K562 (cell line): Measurements from ENCODE around the gene SOX12. TPM values are rescaled to one million over a fixed set of nuclear protein-coding genes. Genes with fewer than 3 reads are reported as not detected.

Experiments used
- ATAC-seq: fragments of 200-7000 bp; cut with Tn5 transposase; 3 replicates; pipeline ENCODE4 v1.9.1; 2020; ENCODE audit warnings: moderate library complexity
- BruUV-seq: library from RNA; stranded (reverse); fragments of 400-500 nt; replicated peaks from 2 replicates; lab custom pipeline; 2021; lab: Mats Ljungman, UMichigan
- CTCF ChIA-PET: fragments of 300-600 bp; formaldehyde crosslinking; extraction: SDS; loops from one replicate; lab custom pipeline; 2021; ENCODE audit warnings: low intra/inter-chr PET ratio; lab: Yijun Ruan, JAX
- POLR2A ChIA-PET: fragments of 300-600, 350-650 bp; sonication (Branson Sonifier 250); formaldehyde crosslinking; extraction: SDS; loops from one replicate; lab custom pipeline; 2021; ENCODE audit warnings: antibody characterized with exemption, inconsistent platforms; lab: Yijun Ruan, JAX
- DNase-seq, 4 experiments: peaks; one replicate each; pipeline versions ENCODE4 v3.0.0 to v3.0.0-alpha.2; 2011 to 2018; ENCODE audit warnings: low spot score in 3 of 4, mixed read lengths in 3 of 4; ENCODE audit errors: extremely low read depth in 1 of 4
- FAIRE-seq: peaks from 2 replicates; lab custom pipeline; 2011; peaks lifted over from hg19 to GRCh38; lab: Jason Lieb, UNC
- H2AFZ ChIP-seq: 2 replicates; pipeline ENCODE4 v1.6.0; 2011; ENCODE audit warnings: low read depth, low read length, control low read depth, inconsistent platforms
- H3K27ac ChIP-seq: fragments of 200-600 bp; 3 replicates; pipeline ENCODE4 v1.8.0; 2011; ENCODE audit warnings: low read depth, mild to moderate bottlenecking, control low read depth, inconsistent platforms, low read length, moderate library complexity, mixed read lengths; ENCODE audit errors: extremely low read depth
- H3K27me3 ChIP-seq, 2 experiments: fragments of 300-600 bp in 1 of 2; 2 replicates in 1 of 2; 3 replicates in 1 of 2; pipeline versions ENCODE4 v1.6.0 to v1.8.0; 2011; ENCODE audit warnings: inconsistent platforms in 2 of 2, low read length in 2 of 2, mild to moderate bottlenecking in 1 of 2, mixed read lengths in 1 of 2, moderate library complexity in 1 of 2; ENCODE audit not compliant: control insufficient read depth in 2 of 2, insufficient read depth in 2 of 2
- H3K36me3 ChIP-seq: fragments of 300-600 bp; 3 replicates; pipeline ENCODE4 v1.8.0; 2011; ENCODE audit warnings: mild to moderate bottlenecking, low read length, inconsistent platforms; ENCODE audit not compliant: control insufficient read depth, insufficient read depth
- H3K4me1 ChIP-seq, 2 experiments: fragments of 200-600 bp in 1 of 2; replicated peaks in 1 of 2; 2 replicates in 1 of 2; 3 replicates in 1 of 2; pipeline versions ENCODE4 v1.5.1 to v1.8.0; 2011; ENCODE audit warnings: inconsistent platforms in 2 of 2, low read length in 2 of 2, mild to moderate bottlenecking in 1 of 2, mixed read lengths in 1 of 2, moderate library complexity in 1 of 2; ENCODE audit not compliant: control insufficient read depth in 2 of 2, insufficient read depth in 2 of 2
- H3K4me2 ChIP-seq: 2 replicates; pipeline ENCODE4 v1.6.1; 2011; ENCODE audit warnings: low read length, control low read depth, inconsistent platforms, mixed read lengths; ENCODE audit not compliant: insufficient read depth
- H3K4me3 ChIP-seq: fragments of 200-600 bp; sonication (generic), shearing (Covaris generic); 2 replicates; pipeline ENCODE4 v1.5.1; 2016; ENCODE audit warnings: control low read depth, inconsistent platforms
- H3K79me2 ChIP-seq: fragments of 200-600 bp; 3 replicates; pipeline ENCODE4 v1.8.0; 2011; ENCODE audit warnings: low read length, inconsistent platforms; ENCODE audit not compliant: control insufficient read depth, insufficient read depth
- H3K9ac ChIP-seq, 2 experiments: 2 replicates each; pipeline versions ENCODE4 v1.6.0 to v1.6.1; 2011; ENCODE audit warnings: low read depth in 2 of 2, low read length in 2 of 2, control low read depth in 1 of 2, inconsistent platforms in 1 of 2, mild to moderate bottlenecking in 1 of 2, mixed read lengths in 1 of 2; ENCODE audit not compliant: insufficient read depth in 1 of 2
- H3K9me1 ChIP-seq: one replicate; pipeline ENCODE4 v1.6.0; 2011; ENCODE audit warnings: inconsistent platforms, mild to moderate bottlenecking, low read length, moderate library complexity; ENCODE audit not compliant: control insufficient read depth, insufficient read depth
- H3K9me3 ChIP-seq: replicated peaks from 2 replicates; pipeline ENCODE4 v1.5.1; 2011; ENCODE audit warnings: low read depth, low read length, inconsistent platforms; ENCODE audit not compliant: control insufficient read depth, insufficient read depth
- H4K20me1 ChIP-seq: replicated peaks from 2 replicates; pipeline ENCODE4 v1.6.1; 2011; ENCODE audit warnings: low read length, inconsistent platforms, mixed read lengths; ENCODE audit not compliant: control insufficient read depth, insufficient read depth
- BRD9 ChIP-seq: fragments of 450-650 bp; IDR thresholded peaks from 2 replicates; pipeline ENCODE4 v1.6.1; 2018; ENCODE audit warnings: low read depth; ENCODE audit not compliant: partially characterized antibody
- EZH2 ChIP-seq: IDR thresholded peaks from 2 replicates; pipeline ENCODE4 v1.6.1; 2012; ENCODE audit warnings: low read depth, mild to moderate bottlenecking, inconsistent platforms, low read length, borderline replicate concordance
- FOXJ3 ChIP-seq: sonication (generic); formaldehyde crosslinking; IDR thresholded peaks from 2 replicates; pipeline ENCODE4 v1.4.0; 2020; ENCODE audit warnings: mild to moderate bottlenecking, missing genetic modification reagents
- NCOA4 ChIP-seq: fragments of 450-650 bp; IDR thresholded peaks from 2 replicates; pipeline ENCODE4 v1.6.1; 2018; ENCODE audit warnings: mild to moderate bottlenecking; ENCODE audit not compliant: partially characterized antibody
- SMARCB1 ChIP-seq: IDR thresholded peaks from 2 replicates; pipeline ENCODE4 v1.6.1; 2011; ENCODE audit warnings: improper control_type of control experiment, low read depth; ENCODE audit not compliant: insufficient read length
- SNIP1 ChIP-seq: fragments of 450-650 bp; IDR thresholded peaks from 2 replicates; pipeline ENCODE4 v1.7.1; 2017; ENCODE audit warnings: low read depth, mild to moderate bottlenecking
- SRSF7 ChIP-seq: fragments of 200-400 bp; formaldehyde crosslinking; optimal IDR thresholded peaks from 2 replicates; pipeline ENCODE3; 2017; ENCODE audit warnings: mild to moderate bottlenecking, low read depth, low read length
- SRSF9 ChIP-seq: fragments of 200-400 bp; formaldehyde crosslinking; IDR thresholded peaks from 2 replicates; pipeline ENCODE4 v1.6.1; 2017; ENCODE audit warnings: low read depth, low read length, borderline replicate concordance
- TAF1 ChIP-seq: IDR thresholded peaks from 2 replicates; pipeline ENCODE4 v1.6.1; 2011; ENCODE audit warnings: mild to moderate bottlenecking, low read length, moderate library complexity; ENCODE audit not compliant: insufficient read depth, control insufficient read depth, severe bottlenecking; ENCODE audit errors: extremely low read depth
- ZNF431 ChIP-seq: sonication (generic); formaldehyde crosslinking; IDR thresholded peaks from 2 replicates; pipeline ENCODE4 v1.8.0; 2022; ENCODE audit warnings: mild to moderate bottlenecking, missing genetic modification reagents
- ZNF79 ChIP-seq: fragments of 250-450 bp; sonication (Bioruptor Pico); IDR thresholded peaks from 2 replicates; pipeline ENCODE4 v1.4.0; 2020; ENCODE audit warnings: low read depth, mild to moderate bottlenecking, moderate library complexity
- WGBS: fragments of 100-300 bp; shearing (Covaris generic); methylation state at CpG from one replicate; pipeline ENCODE4 v1.1.6; 2016; ENCODE audit warnings: low coverage, mixed read lengths; ENCODE audit not compliant: insufficient coverage; ENCODE audit errors: missing lambda C conversion rate; 5-methylcytosine and 5-hydroxymethylcytosine counted together
- in situ Hi-C: fragments of 300-500 bp; cut with MboI; formaldehyde crosslinking; loops from 4 replicates; pipeline ENCODE4 v1.15.0; 2018; ENCODE audit warnings: inconsistent platforms, mixed read lengths
- intact Hi-C: fragments of 100-400 bp; cut with micrococcal nuclease; formaldehyde crosslinking; loops from 2 replicates; pipeline ENCODE4 v1.14.2; 2022
- polyA plus RNA-seq, 8 experiments: library from polyadenylated mRNA; depleted of rRNA in 4 of 8; stranded (reverse) in 5 of 8; unstranded in 3 of 8; fragments of >200 nt; fragmentation: Nextera tagmentation in 2 of 8; fragmentation: Illumina TruSeq in 1 of 8; extraction: Ambion mirVana in 2 of 8; extraction: Trizol in 1 of 8; gene quantifications; 2 replicates each; pipeline versions ENCODE4 v1.2.1 to v1.2.3, GENCODE V29; 2011 to 2014; ENCODE audit warnings: inconsistent platforms in 1 of 8, missing spikeins in 1 of 8
- total RNA-seq, 7 experiments: library from RNA; depleted of rRNA in 6 of 7; stranded (reverse); fragments of >200 nt in 6 of 7; fragmentation: Illumina TruSeq in 2 of 7; extraction: Trizol in 2 of 7; gene quantifications; 2 replicates each; pipeline versions ENCODE4 v1.2.1 to v1.2.3, GENCODE V29; 2011 to 2021; ENCODE audit warnings: low replicate concordance in 1 of 7
- TF ChIP-seq, protein P1 (sequence below): sonication (generic); formaldehyde crosslinking; IDR thresholded peaks from 2 replicates; pipeline ENCODE4 v1.5.0; 2020; ENCODE audit warnings: missing genetic modification reagents
- TF ChIP-seq, protein P2 (sequence below): IDR thresholded peaks from 2 replicates; pipeline ENCODE4 v1.6.1; 2016; ENCODE audit warnings: missing genetic modification characterization, missing compliant biosample characterization

SOX12 gene
- total and polyA plus RNA-seq, 9 of the 15 experiments (the other 6 are each of a cell fraction or from before 2014, with no cell fraction given): 0.42 to 26.3 (median 2.6) TPM

DNA sequence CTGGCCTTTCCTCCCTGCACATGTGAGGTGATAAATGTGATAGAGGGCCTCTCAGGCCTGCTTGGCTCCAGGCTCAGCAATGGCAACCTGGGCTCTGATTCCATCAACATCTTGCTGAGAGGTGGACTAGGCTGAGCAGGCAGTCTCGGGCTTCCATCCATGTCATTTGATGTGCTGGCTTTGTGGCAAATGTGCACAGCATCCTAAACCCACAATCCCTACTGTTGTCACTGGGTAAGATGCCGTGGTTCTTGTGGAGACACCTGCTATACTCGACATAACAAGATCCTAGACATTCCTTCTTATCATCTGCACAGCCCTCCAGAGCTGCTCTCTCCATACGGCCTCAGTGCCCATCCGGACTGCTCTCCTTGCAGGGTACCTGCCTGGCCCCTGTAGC lies 30.8 kb upstream of the SOX12 start:
- ATAC-seq (no peak), FAIRE-seq (no peak), DNase-seq (no peak)
- Histone ChIP-seq H4K20me1 (peaks cover 10% of the 10 kb centered on the region), H3K27me3 (no peaks in the 10 kb centered on the region), H3K4me3 (no peak overlapping the region), H3K9me3 (no peaks in the 10 kb centered on the region), H3K4me2 (no peak overlapping the region), H2AFZ (no peak overlapping the region), H3K9me1 (no peaks in the 10 kb centered on the region), H3K4me1 (peaks cover 17 to 21% of the 10 kb centered on the region in 2 experiments; a peak in 4 of 5 replicates), H3K9ac (no peak overlapping the region), H3K27ac (no peak overlapping the region), H3K36me3 (peaks cover 6% of the 10 kb centered on the region; the same call in 2 of the 3 replicates), H3K79me2 (peaks cover 36% of the 10 kb centered on the region)
- 66% methylated on average over 5 of the region's 5 CpGs for WGBS
- POLR2A ChIA-PET: interaction anchor here (1.1 kb wide), 1 partner anchor 150 kb away, joined by 4 read pairs; no protein-coding TSS in a partner anchor
- in situ Hi-C loops: no loop called here
- CTCF ChIA-PET: no interaction called here
- TF ChIP-seq EZH2 (no peak), NCOA4 (no peak), ZNF431 (CRISPR knock-in tag) (no peak), SMARCB1 (no peak), SRSF9 (no peak), SRSF7 (no peak), BRD9 (no peak), SNIP1 (no peak), ZNF79 (CRISPR knock-in tag) (no peak), FOXJ3 (CRISPR knock-in tag) (no peak), TAF1 (no peak)
- TF ChIP-seq, protein P1, sequence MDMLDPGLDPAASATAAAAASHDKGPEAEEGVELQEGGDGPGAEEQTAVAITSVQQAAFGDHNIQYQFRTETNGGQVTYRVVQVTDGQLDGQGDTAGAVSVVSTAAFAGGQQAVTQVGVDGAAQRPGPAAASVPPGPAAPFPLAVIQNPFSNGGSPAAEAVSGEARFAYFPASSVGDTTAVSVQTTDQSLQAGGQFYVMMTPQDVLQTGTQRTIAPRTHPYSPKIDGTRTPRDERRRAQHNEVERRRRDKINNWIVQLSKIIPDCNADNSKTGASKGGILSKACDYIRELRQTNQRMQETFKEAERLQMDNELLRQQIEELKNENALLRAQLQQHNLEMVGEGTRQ (CRISPR knock-in tag): no peak
- TF ChIP-seq, protein P2, sequence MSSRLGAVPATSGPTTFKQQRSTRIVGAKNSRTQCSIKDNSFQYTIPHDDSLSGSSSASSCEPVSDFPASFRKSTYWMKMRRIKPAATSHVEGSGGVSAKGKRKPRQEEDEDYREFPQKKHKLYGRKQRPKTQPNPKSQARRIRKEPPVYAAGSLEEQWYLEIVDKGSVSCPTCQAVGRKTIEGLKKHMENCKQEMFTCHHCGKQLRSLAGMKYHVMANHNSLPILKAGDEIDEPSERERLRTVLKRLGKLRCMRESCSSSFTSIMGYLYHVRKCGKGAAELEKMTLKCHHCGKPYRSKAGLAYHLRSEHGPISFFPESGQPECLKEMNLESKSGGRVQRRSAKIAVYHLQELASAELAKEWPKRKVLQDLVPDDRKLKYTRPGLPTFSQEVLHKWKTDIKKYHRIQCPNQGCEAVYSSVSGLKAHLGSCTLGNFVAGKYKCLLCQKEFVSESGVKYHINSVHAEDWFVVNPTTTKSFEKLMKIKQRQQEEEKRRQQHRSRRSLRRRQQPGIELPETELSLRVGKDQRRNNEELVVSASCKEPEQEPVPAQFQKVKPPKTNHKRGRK (tag): no peak
- no TSS peak for BruUV-seq
- intact Hi-C loops: no loop called here
